ENCODE results near the gene AMH.

The AMH gene

DNA sequence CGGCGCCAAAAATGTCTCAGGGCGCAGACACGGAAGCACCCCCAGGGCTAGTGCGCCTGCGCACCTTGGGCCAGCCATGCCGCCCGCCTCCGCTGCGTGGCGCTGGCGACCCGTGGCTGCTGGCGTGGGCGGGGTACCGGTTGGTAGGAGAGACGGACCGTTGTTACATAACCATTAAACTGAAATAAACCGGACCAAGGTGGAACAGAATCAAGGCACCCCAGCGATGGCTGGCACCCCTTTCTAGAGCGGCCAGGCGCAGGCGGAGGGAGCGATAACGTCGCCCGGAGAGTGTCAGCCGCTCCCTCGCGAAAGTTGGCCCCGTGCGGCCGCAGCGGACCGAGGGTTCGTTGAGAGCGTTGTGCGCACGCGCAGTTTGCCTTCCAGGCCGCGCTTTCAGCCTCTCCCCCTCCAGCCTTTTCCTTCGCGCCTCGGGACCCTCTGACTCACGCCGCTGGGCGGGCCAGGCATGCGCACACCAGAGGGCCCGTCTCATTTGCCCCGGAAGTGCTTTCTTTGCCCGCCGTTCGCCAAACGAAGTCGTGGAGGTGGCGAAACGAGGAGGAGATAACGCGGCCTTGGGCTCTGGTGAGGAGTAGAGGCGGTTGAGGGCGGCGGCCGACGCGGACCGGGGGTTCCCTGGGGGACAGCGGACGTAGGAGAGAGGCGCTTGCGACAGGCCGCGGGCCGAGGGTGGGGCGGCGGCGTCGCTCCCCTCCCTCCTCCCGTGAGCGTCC is 12.6 kb upstream of the AMH start, which contains the start of the genes PLEKHJ1 and SF3A2:
PLEKHJ1 (minus strand) TSS at position 16 of the 737 bp plus-strand sequence. CDS start 81 bp downstream, outside the sequence.
SF3A2 (plus strand) TSS at position 511 of the 737 bp plus-strand sequence. CDS start 6,595 bp downstream, outside the sequence.
- CTCF ChIA-PET, result interaction anchor here (0.6 to 4.5 kb wide), 14 partner anchors 9 to 1960 kb away, joined by 3 to 29 read pairs (median 4); no protein-coding TSS in a partner anchor
- Histone ChIP-seq H3K9me3 (ENCODE audit: control insufficient read depth, insufficient read depth, low read depth, low read length) (no peaks in the 10 kb centered on the region), H3K27ac (ENCODE audit: extremely low read depth, low read depth, low read length) (peak within 1 kb of the TSS; percentile 95), H3K36me3 (ENCODE audit: control insufficient read depth in 2 of 2, insufficient read depth in 1 of 2, low read length in 2 of 2) (peaks cover 4 to 48% of the 10 kb centered on the region in 2 experiments; a peak in 2 of 3 replicates), H3K4me3 (ENCODE audit: low read depth, low read length) (peak within 1 kb of the TSS; percentile 84), H3K4me1 (ENCODE audit: control insufficient read depth, insufficient read depth, low read length) (peaks cover 4% of the 10 kb centered on the region; the same call in 1 of the 2 replicates)
- POLR2A ChIA-PET, result interaction anchor here (0.6 to 1.6 kb wide), 6 partner anchors 13 to 239 kb away, joined by 3 to 7 read pairs (median 4); partner anchors contain the start of genes AMH, GADD45B and TIMM13
- no peak for TF ChIP-seq TCF7L2 (IDR thresholded peaks at IDR 0.05; ENCODE audit: borderline replicate concordance, low read depth, low read length)
- TF ChIP-seq HOXA7 (CRISPR knock-in tag; IDR thresholded peaks at IDR 0.05; ENCODE audit: borderline replicate concordance), result no peak
- no peak for TF ChIP-seq ZNF571 (tag by site-specific recombination; IDR thresholded peaks at IDR 0.05)
- no peak for TF ChIP-seq ZSCAN23 (tag by site-specific recombination; IDR thresholded peaks at IDR 0.05)
- TF ChIP-seq ZNF501 (tag by site-specific recombination; IDR thresholded peaks at IDR 0.05), result peak; percentile 79
- peak; percentile 72; the same call in 1 of the 2 replicates for TF ChIP-seq ZNF600 (tag by site-specific recombination; IDR thresholded peaks at IDR 0.05)
- peak; percentile 86 for TF ChIP-seq SP3 (tag by site-specific recombination; IDR thresholded peaks at IDR 0.05)
- TF ChIP-seq ZNF341 (tag by site-specific recombination; IDR thresholded peaks at IDR 0.05; ENCODE audit: low read depth), result peak; percentile 53
- TF ChIP-seq ZNF121 (tag by site-specific recombination; IDR thresholded peaks at IDR 0.05), result no peak
- TF ChIP-seq ZNF426 (tag by site-specific recombination; IDR thresholded peaks at IDR 0.05), result no peak
- TF ChIP-seq ZNF792 (tag by site-specific recombination; IDR thresholded peaks at IDR 0.05), result no peak
- TF ChIP-seq ZNF16 (tag by site-specific recombination; IDR thresholded peaks at IDR 0.05; ENCODE audit: low read depth), result no peak
- no peak for TF ChIP-seq ZNF354C (tag by site-specific recombination; IDR thresholded peaks at IDR 0.05; ENCODE audit: borderline replicate concordance, low read depth)
- TF ChIP-seq ZBTB20 (tag by site-specific recombination; IDR thresholded peaks at IDR 0.05), result no peak; the same call in 1 of the 2 replicates
- TF ChIP-seq ZNF48 (tag by site-specific recombination; IDR thresholded peaks at IDR 0.05), result no peak
- TF ChIP-seq, protein P1, sequence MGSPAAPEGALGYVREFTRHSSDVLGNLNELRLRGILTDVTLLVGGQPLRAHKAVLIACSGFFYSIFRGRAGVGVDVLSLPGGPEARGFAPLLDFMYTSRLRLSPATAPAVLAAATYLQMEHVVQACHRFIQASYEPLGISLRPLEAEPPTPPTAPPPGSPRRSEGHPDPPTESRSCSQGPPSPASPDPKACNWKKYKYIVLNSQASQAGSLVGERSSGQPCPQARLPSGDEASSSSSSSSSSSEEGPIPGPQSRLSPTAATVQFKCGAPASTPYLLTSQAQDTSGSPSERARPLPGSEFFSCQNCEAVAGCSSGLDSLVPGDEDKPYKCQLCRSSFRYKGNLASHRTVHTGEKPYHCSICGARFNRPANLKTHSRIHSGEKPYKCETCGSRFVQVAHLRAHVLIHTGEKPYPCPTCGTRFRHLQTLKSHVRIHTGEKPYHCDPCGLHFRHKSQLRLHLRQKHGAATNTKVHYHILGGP (tag by site-specific recombination; IDR thresholded peaks at IDR 0.05), result no peak
- peak; percentile 33 for TF ChIP-seq ZNF843 (tag by site-specific recombination; IDR thresholded peaks at IDR 0.05)
- TF ChIP-seq, protein P2, sequence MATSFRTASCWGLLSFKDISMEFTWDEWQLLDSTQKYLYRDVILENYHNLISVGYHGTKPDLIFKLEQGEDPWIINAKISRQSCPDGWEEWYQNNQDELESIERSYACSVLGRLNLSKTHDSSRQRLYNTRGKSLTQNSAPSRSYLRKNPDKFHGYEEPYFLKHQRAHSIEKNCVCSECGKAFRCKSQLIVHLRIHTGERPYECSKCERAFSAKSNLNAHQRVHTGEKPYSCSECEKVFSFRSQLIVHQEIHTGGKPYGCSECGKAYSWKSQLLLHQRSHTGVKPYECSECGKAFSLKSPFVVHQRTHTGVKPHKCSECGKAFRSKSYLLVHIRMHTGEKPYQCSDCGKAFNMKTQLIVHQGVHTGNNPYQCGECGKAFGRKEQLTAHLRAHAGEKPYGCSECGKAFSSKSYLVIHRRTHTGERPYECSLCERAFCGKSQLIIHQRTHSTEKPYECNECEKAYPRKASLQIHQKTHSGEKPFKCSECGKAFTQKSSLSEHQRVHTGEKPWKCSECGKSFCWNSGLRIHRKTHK (tag by site-specific recombination; IDR thresholded peaks at IDR 0.05), result no peak
- TF ChIP-seq ZNF214 (tag by site-specific recombination; IDR thresholded peaks at IDR 0.05; ENCODE audit: borderline replicate concordance), result no peak
- peak; percentile 97 for TF ChIP-seq KLF9 (tag by site-specific recombination; IDR thresholded peaks at IDR 0.05; ENCODE audit: low read depth)
- TF ChIP-seq, protein P3, sequence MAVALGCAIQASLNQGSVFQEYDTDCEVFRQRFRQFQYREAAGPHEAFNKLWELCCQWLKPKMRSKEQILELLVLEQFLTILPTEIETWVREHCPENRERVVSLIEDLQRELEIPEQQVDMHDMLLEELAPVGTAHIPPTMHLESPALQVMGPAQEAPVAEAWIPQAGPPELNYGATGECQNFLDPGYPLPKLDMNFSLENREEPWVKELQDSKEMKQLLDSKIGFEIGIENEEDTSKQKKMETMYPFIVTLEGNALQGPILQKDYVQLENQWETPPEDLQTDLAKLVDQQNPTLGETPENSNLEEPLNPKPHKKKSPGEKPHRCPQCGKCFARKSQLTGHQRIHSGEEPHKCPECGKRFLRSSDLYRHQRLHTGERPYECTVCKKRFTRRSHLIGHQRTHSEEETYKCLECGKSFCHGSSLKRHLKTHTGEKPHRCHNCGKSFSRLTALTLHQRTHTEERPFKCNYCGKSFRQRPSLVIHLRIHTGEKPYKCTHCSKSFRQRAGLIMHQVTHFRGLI (tag by site-specific recombination; IDR thresholded peaks at IDR 0.05), result no peak; the same call in 1 of the 2 replicates
- TF ChIP-seq ZFP37 (tag by site-specific recombination; IDR thresholded peaks at IDR 0.05), result peak; percentile 67
- TF ChIP-seq ZSCAN30 (tag by site-specific recombination; IDR thresholded peaks at IDR 0.05), result peak; percentile 69; the same call in 1 of the 2 replicates
- TF ChIP-seq, protein P4, sequence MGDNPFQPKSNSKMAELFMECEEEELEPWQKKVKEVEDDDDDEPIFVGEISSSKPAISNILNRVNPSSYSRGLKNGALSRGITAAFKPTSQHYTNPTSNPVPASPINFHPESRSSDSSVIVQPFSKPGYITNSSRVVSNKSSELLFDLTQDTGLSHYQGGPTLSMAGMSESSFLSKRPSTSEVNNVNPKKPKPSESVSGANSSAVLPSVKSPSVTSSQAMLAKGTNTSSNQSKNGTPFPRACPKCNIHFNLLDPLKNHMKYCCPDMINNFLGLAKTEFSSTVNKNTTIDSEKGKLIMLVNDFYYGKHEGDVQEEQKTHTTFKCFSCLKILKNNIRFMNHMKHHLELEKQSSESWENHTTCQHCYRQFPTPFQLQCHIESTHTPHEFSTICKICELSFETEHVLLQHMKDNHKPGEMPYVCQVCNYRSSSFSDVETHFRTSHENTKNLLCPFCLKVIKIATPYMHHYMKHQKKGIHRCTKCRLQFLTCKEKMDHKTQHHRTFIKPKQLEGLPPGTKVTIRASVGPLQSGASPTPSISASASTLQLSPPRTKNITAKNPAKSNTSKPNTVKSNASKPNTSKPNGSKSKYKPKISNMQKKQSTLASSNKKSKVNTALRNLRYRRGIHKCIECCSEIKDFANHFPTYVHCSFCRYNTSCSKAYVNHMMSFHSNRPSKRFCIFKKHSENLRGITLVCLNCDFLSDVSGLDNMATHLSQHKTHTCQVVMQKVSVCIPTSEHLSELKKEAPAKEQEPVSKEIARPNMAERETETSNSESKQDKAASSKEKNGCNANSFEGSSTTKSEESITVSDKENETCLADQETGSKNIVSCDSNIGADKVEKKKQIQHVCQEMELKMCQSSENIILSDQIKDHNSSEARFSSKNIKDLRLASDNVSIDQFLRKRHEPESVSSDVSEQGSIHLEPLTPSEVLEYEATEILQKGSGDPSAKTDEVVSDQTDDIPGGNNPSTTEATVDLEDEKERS (tag by site-specific recombination; IDR thresholded peaks at IDR 0.05), result no peak
- no peak for TF ChIP-seq ZNF548 (tag by site-specific recombination; IDR thresholded peaks at IDR 0.05)
- TF ChIP-seq, protein P5, sequence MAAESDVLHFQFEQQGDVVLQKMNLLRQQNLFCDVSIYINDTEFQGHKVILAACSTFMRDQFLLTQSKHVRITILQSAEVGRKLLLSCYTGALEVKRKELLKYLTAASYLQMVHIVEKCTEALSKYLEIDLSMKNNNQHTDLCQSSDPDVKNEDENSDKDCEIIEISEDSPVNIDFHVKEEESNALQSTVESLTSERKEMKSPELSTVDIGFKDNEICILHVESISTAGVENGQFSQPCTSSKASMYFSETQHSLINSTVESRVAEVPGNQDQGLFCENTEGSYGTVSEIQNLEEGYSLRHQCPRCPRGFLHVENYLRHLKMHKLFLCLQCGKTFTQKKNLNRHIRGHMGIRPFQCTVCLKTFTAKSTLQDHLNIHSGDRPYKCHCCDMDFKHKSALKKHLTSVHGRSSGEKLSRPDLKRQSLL (tag by site-specific recombination; IDR thresholded peaks at IDR 0.05), result no peak; the same call in 1 of the 2 replicates
- no peak for TF ChIP-seq ZNF658 (tag by site-specific recombination; IDR thresholded peaks at IDR 0.05)
- no peak for TF ChIP-seq ZNF677 (tag by site-specific recombination; IDR thresholded peaks at IDR 0.05)
- peak; percentile 80 for TF ChIP-seq SP7 (tag by site-specific recombination; IDR thresholded peaks at IDR 0.05)

Measured in HEK293 (cell line).